ENCODE results near the gene CST7. TPM values are rescaled to one million over a fixed set of nuclear protein-coding genes. Genes with fewer than 3 reads are reported as not detected.
"Not testable (repeated sequence)": the region's sequence is repeated elsewhere in the genome, so short reads cannot be mapped to it uniquely, and the experiment has no call there.

The CST7 gene
- total RNA-seq, 1 experiment from 2014 or later = 1.1 TPM

DNA sequence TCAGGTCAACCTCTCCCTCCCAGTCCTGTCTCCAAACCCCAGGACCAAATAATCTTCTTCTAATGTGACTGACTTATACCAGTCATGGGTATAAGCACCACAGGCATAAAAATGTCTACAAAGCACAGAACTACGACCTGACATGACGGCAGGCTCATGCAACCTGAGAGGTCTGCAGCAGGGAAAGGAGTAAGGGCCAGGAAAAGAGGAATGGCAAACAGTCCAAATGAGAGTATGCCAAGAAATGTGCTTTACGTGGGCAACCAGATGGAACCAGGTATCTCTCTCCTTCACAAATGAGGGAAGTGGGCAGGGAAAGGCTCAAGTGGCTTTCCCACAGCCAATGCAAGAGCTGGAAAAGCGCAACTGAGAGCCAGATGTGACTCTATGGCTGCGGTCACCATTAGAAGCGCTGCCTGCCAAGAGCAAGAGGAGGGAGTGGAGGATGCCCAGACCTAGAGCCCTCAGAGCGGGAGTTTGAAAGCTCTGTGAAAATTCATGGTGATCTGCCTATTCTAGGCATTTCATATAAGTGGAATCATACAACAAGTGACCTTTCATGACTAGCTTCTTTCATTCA, 37.5 kb downstream of the CST7 start:
- DNase-seq (ENCODE audit: low spot score) = no peak

- DNase-seq (ENCODE audit: low spot score) = no peak
These were observed 38.2 kb downstream of the CST7 start for GRCh38 chr20:24987244-24987643.

DNA sequence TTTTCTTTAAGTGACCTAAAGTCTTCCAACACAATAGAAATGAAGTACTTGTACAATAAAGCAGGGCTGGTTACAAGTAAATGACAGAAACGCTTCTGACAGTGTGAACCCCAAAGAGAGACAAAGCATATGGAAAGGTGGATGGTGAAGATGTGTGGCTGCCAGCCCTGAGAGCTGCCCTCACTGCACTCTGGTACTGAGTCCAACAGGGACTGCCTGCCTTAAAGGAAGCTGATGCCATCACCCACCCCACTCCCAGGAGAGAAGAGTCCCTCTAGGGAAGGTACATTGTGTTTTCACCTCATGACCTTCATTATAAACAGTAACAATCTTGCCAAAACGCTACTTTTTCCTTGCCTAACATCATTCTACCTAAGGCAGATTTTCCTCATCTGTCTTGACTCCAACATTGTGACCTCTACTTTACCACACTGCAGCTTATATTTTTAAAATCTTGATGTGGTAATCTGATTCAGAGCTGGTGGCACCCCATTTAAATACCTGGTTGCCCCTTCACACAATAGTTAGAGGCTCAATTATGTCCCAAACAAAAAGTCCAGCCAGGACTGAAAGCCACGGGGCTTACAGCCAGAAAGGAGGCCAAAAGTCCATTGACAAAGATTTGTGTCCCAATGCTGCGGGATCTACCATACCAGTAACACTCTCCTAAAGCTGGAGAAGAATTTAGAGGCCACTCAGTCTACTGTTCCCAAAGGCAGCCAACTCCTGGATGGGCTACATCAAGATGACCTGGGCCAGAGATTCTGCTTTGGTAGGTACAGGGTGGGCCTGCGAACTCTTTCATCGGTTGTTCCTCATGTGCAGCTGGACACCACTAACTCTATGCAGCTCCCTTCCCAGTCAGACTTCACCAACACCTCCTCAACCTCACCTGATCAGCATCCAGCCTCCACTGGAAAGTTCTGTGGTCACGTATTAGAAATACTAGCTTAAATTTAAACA, 39.1 kb downstream of the CST7 start:
- DNase-seq (ENCODE audit: low spot score) = no peak

DNA sequence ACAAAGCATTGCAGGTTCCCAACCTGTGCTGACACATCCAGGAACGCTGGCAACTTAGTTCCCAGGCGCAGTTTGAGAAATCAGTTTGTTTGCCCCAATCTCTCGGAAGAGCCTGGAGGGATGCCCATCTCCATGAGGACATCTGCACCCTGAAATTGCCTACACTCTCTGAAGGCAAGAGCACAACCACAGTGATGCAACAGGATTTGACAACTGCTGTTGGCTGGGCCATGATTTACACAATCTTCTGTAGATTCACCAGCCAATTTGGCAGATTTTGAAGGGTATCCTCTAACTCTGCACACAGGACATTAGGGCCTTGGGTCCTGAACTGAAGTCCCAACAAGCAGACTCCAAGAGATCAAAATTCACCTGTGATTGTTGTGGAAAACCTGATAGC, 40.1 kb downstream of the CST7 start:
- DNase-seq (ENCODE audit: low spot score) = no peak

DNA sequence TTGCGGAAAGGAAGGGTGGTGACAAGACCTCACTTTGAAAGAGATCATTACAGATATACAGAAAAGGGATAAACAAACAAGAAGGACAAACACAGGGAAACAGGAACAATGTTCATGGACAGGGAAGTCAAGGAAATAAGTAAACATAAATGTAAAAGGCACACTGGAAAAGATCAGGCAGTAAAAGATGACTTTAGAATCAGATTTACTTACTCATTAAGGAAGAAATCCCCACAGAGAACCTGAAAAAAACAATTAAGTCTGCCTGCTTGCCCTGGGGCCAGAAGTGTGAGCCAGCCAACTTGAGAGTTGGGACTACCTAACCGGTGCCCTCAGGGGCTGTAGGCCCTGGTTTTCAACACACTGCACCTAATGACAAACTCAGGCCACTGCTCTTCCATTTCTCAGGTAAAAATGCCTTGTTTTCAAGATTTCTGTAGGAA, 41.8 kb downstream of the CST7 start:
- no peak for DNase-seq (ENCODE audit: low spot score)

- no peak for DNase-seq (ENCODE audit: low spot score)
These were observed 42.9 kb downstream of the CST7 start for GRCh38 chr20:24991897-24992486.

DNA sequence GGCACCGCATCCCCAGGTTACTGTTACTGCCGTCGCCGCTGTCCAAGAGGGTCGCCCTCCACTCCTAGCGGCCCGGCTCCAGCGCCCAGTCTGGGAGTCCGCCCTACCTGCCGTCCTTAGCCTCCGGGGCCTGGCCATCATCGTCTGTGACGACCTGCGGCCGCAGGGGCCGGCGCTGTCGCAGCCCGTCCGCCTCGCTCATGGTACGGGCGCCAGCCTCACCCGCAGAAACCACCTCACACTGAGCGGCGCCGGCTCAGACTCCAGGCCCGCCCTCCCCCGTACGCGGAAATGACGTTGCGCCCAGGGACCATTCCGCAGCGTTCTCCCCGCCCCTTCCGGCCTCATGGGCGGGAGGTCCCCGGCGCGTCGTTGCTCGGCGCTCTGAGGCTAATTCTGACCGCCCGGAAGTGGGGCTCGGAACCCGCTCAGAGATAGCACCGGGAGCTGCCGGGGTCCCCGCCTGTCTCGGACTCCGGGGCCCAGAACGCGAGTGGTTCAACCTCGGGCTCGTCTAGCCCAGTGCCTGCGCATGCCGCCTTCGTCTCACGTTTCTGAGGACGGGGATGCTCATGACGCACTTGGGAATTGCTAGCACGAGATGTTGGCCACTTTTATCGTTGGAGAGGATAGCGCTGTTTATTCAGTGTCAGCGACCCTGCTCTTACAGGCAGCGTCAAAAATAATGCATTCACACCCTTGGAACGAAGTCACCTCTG, 43.6 kb downstream of the CST7 start, which contains the start of gene APMAP:
APMAP (minus strand) TSS at position 265 of the 719 bp plus-strand sequence; CDS start at position 202, 63 bp downstream.
- DNase-seq (ENCODE audit: low spot score) = peak; percentile 90

DNA sequence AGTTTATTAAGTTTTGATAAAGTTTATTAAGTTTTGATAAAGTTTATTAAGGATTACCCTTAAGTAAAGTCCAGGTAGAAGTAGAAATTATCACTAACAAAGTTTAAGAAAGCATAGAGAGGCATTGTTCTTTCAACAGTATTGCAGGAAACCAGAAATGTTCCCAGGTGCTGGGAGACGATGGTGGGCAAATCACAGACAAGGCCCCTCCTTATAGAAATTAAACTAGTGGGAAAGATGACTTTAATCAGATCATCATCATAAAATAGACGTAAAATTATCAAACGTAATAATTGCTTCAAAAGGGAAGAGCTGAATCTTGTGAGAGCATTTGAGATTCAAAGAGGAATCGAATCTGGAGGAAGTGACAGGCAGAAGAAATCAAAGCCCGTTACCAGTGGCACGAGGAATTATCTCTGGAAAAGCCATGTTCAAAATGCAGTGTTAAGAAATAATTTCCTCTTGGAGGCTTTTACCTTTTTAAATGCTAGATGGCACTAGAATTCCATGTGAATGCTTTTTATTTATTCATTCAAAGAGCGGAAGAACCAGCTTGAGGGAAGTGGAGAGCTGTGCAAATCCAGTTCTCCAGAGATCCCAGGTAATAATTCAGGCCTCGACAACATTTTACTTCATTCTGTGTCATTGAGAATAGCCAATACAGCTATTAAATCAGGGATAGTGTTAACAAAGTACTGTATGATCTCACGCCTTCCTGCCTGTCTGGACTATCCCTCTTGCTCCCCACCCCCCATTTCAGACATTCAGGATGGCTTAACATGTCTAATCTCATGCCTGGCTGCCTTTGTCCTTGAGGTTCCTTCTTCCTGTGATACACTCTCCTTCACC, 44.5 kb downstream of the CST7 start:
- DNase-seq (ENCODE audit: low spot score) = peak; percentile 57

- DNase-seq (ENCODE audit: low spot score) = no peak
These were observed 45.1 kb downstream of the CST7 start for GRCh38 chr20:24994186-24994465.

- DNase-seq (ENCODE audit: low spot score) = peak; percentile 66
These were observed 45.6 kb downstream of the CST7 start for GRCh38 chr20:24994470-24995368.

DNA sequence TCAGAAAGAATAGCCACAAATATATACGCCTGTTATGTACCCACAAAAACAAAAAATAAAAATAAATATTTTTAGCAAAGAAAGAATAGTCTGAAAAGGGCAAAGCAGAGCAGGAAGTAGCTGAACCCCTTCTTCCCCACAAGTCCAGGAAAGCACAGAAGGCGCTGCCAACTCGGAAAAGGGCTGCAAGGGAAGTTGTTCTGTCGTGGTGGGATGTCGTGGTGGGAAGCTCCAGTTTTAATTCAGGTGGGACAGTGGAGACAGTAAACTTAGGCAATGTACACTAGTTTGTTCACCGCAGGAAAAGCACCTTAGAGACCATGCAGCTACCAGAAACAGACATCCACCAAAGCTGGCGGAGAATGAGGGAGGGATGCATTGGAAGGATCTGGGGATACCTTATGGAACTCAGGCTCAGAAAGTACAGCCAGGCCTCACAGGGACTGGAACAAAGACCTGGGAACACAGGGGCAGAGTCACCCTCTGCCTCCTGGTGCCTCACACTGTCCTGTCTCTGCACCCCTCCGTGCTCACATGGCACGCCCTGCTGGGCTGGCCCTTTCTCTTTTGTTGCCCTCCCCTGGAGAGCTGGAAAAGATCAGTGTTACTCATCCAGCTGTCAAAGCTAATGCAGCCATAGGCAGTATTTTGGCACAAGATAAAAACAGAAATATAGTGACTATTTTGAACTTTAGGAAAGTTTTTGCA, 46.8 kb downstream of the CST7 start:
- DNase-seq (ENCODE audit: low spot score) = no peak

DNA sequence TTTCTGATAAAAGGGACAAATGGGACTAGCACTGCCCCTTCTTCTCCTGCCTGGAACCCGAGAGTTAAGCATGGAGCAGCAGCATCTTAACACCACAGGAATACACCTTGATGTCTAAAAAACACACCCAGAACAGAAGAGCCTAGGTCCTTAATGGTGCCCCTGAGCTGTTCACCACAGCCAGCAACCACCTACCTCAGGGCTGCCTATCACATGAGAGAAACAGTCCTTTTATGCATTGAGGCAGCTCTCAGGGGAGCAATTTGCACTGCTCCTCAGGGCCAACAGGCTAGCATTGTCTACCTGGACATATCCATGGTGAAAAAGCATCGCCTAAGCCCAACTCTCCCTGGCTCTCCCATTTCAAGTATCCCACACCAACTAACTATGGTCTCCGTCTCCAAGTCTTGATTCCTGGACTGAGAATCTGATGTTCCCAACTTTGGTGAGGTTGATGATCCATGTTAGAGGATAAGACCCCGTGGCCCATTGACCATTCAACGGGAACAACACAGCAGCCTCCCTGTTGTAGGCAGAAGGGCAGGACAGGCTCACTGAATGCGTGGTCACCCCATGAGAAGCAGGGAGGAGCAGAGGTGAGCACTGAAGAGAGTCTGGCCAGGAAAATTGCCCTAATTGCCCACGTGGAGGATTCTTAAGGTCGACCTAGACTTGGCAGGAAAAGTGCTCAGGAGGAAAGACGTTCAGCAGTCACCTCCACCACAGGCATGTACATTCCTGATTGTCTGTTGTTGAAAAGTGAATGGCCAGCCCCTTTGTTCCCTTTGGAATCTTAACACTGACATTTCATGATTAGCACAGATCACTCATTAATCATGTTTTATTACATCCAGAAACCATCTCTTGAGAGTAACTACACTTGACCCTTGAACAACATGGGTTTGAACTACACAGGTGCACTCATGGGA, 47.6 kb downstream of the CST7 start:
- DNase-seq (ENCODE audit: low spot score) = no peak

DNA sequence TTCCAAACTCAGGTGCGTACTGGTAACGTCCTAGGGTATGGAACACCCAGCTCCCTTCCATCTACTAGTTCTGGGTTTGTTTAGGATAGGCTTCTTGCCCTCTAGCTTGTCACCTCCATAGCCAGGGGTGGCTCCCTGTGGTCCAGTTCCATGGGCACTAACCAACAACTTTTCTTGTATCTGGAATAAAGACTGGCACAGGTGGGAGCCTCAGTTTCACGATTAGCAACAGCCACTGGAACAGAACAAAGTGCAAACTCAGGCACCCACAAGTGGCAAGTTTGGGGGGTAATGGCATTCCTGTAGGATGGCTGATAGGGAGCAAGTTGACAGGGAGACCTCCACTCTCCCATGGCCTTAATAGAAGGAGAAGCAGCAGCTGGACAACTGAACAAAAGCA, 49.1 kb downstream of the CST7 start:
- DNase-seq (ENCODE audit: low spot score) = no peak

DNA sequence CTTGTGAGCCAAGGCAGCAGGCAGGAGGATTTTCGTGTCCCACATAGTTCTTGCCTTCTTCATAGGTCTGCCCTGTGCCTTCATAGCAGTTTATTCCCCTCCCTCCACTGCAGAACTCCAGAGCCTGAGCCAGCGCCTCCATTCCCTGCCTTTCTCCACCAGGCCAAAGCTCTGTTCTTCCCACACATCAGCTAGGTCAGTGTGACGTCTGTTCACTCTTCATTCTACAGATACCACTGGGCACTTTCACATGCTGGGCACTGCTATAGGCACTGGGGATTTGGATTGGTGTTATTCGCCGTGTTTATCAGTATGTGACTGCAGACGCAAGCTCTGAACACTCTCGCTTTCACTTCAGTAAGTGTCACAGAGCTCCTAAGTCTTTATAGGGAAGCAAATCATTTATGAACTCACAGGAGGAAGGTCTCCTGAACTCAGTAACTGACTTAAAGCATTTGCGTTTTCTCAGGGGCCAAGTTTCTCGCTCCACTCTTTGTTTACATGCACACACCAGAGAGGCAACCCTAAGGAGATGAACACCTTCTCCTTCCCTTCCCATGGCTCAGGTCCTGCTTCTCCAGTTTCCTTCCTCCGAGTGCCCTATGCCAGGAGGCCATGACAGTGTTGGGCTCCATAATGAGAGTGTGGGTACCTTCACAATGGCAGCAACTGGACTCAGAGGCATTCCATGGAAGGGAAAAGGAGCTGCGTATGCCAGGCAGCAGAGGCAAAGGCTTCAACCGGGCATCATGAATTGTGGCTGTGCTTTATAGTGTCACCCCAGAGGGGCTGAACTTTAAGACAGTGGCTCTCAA, 49.8 kb downstream of the CST7 start:
- no peak for DNase-seq (ENCODE audit: low spot score)

- no peak for DNase-seq (ENCODE audit: low spot score)
These were observed 50.5 kb downstream of the CST7 start for GRCh38 chr20:24999568-24999967.

DNA sequence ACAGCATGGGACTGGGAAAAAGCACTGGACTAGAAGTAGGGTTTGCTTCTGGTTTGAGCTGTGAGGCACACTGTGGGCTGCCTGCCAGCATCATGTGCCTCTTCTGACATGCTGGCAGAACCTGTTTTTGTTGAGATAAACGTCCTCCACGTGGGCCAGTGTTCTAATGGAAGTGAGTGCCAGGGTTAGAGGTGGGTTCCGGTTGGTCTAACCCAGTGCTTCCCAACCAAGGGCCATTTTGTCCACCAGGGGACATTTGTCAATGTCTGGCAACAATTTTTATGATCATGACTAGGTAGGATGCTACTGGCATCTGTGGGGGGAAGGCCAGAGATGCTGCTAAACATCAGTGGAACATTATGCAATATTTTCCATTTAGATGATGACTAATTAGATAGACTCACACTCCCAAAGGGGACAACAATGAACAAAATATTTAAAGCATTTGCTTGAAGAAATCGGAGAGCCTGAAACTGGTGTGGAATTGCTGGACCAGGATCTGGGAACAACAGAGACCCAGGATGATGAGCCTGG, 51.3 kb downstream of the CST7 start:
- peak; percentile 55 for DNase-seq (ENCODE audit: low spot score)

DNA sequence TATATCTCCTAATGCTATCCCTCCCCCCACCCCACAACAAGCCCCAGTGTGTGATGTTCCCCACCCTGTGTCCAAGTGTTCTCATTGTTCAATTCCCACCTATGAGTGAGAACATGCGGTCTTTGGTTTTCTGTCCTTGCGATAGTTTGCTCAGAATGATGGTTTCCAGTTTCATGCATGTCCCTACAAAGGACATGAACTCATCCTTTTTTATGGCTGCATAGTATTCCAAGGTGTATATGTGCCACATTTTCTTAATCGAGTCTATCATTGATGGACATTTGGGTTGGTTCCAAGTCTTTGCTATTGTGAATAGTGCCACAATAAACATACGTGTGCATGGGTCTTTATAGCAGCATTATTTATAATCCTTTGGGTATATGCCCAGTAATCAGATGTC, 52.3 kb downstream of the CST7 start:
- not testable (repeated sequence) for DNase-seq (ENCODE audit: low spot score)
